HCT116 (cell line): ENCODE data around the gene CNST.

Experiments used
- EZH2 ChIP-seq: fragments of 200-600 bp; sonication (generic); IDR thresholded peaks from 2 replicates; pipeline ENCODE4 v1.6.1; 2017; ENCODE audit warnings: antibody characterized with exemption, mixed run types
- TF ChIP-seq, protein P1 (sequence below), 3 experiments: fragments of 200-600 bp in 1 of 3; sonication (generic) in 1 of 3; IDR thresholded peaks in 2 of 3; conservative IDR thresholded peaks in 1 of 3; 2 replicates each; pipeline ENCODE4 v1.5.1; 2012 to 2017; ENCODE audit warnings: low read depth in 2 of 3, low read length in 2 of 3, antibody characterized with exemption in 1 of 3, borderline replicate concordance in 1 of 3, control low read depth in 1 of 3, mild to moderate bottlenecking in 1 of 3, mixed read lengths in 1 of 3, mixed run types in 1 of 3, moderate library complexity in 1 of 3; ENCODE audit not compliant: insufficient read depth in 1 of 3

DNA sequence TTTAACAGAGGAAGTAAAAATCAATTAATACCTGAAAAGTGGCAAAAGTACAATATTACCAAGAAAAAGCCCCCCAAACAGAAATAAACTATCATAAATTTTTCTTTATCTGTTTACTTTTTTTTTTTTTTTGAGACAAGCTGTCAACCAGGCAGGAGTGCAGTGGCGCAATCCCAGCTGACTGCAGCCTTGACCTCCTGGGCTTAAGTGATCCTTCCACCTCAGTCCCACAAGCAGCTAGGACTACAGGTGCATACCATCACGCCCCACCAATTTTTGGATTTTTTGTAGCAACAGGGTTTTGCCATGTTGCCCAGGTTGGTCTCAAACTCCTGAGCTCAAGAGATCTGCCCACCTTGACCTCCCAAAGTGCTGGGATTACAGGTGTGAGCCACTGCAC, 8.2 kb upstream of the CNST start:
- TF ChIP-seq, protein P1, sequence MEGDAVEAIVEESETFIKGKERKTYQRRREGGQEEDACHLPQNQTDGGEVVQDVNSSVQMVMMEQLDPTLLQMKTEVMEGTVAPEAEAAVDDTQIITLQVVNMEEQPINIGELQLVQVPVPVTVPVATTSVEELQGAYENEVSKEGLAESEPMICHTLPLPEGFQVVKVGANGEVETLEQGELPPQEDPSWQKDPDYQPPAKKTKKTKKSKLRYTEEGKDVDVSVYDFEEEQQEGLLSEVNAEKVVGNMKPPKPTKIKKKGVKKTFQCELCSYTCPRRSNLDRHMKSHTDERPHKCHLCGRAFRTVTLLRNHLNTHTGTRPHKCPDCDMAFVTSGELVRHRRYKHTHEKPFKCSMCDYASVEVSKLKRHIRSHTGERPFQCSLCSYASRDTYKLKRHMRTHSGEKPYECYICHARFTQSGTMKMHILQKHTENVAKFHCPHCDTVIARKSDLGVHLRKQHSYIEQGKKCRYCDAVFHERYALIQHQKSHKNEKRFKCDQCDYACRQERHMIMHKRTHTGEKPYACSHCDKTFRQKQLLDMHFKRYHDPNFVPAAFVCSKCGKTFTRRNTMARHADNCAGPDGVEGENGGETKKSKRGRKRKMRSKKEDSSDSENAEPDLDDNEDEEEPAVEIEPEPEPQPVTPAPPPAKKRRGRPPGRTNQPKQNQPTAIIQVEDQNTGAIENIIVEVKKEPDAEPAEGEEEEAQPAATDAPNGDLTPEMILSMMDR (IDR thresholded peaks at IDR 0.05 in 2 of 3, conservative IDR thresholded peaks at IDR 0.05 in 1 of 3; ENCODE audit: borderline replicate concordance in 1 of 3, insufficient read depth in 1 of 3, low read depth in 2 of 3, low read length in 2 of 3), result no peak
- TF ChIP-seq EZH2, result no peak
